GM23338 (cell line): ENCODE results near the gene TRMT13. TPM values are rescaled to one million over a fixed set of nuclear protein-coding genes. Genes with fewer than 3 reads are reported as not detected.

Experiments
- ATAC-seq: fragments of 200-7000 bp; cut with Tn5 transposase; 3 replicates; pipeline ENCODE4 v1.9.1; 2020
- DNase-seq: peaks from one replicate; pipeline ENCODE4 v3.0.0-alpha.2; 2015; ENCODE audit warnings: low spot score
- H2AFZ ChIP-seq: fragments of 200-600 bp; sonication (generic); 2 replicates; pipeline ENCODE4 v1.8.0; 2016; ENCODE audit warnings: antibody characterized with exemption, mild to moderate bottlenecking, moderate library complexity
- H3F3A ChIP-seq: fragments of 200-600 bp; sonication (generic); replicated peaks from 2 replicates; pipeline ENCODE4 v1.8.0; 2017; ENCODE audit warnings: antibody characterized with exemption, mixed run types, low read depth
- H3K27ac ChIP-seq: fragments of 200-600 bp; sonication (generic); 2 replicates; pipeline ENCODE4 v1.6.1; 2016; ENCODE audit warnings: low read depth
- H3K27me3 ChIP-seq: fragments of 200-600 bp; sonication (generic); 2 replicates; pipeline ENCODE4 v1.8.0; 2016; ENCODE audit warnings: mild to moderate bottlenecking, mixed run types, moderate library complexity; ENCODE audit not compliant: insufficient read depth
- H3K36me3 ChIP-seq: fragments of 200-600 bp; sonication (generic); 2 replicates; pipeline ENCODE4 v1.8.0; 2016; ENCODE audit warnings: mild to moderate bottlenecking; ENCODE audit not compliant: insufficient read depth
- H3K4me1 ChIP-seq: fragments of 200-600 bp; sonication (generic); 2 replicates; pipeline ENCODE4 v1.8.0; 2016; ENCODE audit warnings: mild to moderate bottlenecking, moderate library complexity; ENCODE audit not compliant: insufficient read depth
- H3K4me2 ChIP-seq: fragments of 200-600 bp; sonication (generic); 2 replicates; pipeline ENCODE4 v1.7.1; 2017; ENCODE audit warnings: mixed run types
- H3K4me3 ChIP-seq: fragments of 200-600 bp; sonication (generic); 2 replicates; pipeline ENCODE4 v1.6.1; 2016; ENCODE audit warnings: mixed run types
- H3K79me2 ChIP-seq: fragments of 200-600 bp; sonication (generic); replicated peaks from 2 replicates; pipeline ENCODE4 v1.8.0; 2017; ENCODE audit warnings: mild to moderate bottlenecking; ENCODE audit not compliant: insufficient read depth
- H3K9me2 ChIP-seq: fragments of 200-600 bp; sonication (generic); 2 replicates; pipeline ENCODE4 v1.8.0; 2017; ENCODE audit not compliant: insufficient read depth
- H4K20me1 ChIP-seq: fragments of 200-600 bp; sonication (generic); replicated peaks from 2 replicates; pipeline ENCODE4 v1.8.0; 2017; ENCODE audit warnings: mild to moderate bottlenecking; ENCODE audit not compliant: insufficient read depth
- H3K27ac Mint-ChIP-seq: 2 replicates; pipeline ENCODE4 v1.8.0; 2020; ENCODE audit warnings: inconsistent platforms, mild to moderate bottlenecking, moderate library complexity, mixed read lengths
- H3K27me3 Mint-ChIP-seq: 3 replicates; pipeline ENCODE4 v1.8.0; 2022; ENCODE audit warnings: low read depth, mild to moderate bottlenecking, moderate library complexity, mixed read lengths, inconsistent platforms; ENCODE audit not compliant: insufficient read depth, poor library complexity
- H3K36me3 Mint-ChIP-seq: 3 replicates; pipeline ENCODE4 v1.8.0; 2021; ENCODE audit warnings: low read depth, mild to moderate bottlenecking, inconsistent platforms, moderate library complexity, mixed read lengths
- H3K4me1 Mint-ChIP-seq: 3 replicates; pipeline ENCODE4 v1.8.0; 2020; ENCODE audit warnings: mild to moderate bottlenecking, inconsistent platforms, mixed read lengths
- H3K4me3 Mint-ChIP-seq: 3 replicates; pipeline ENCODE4 v1.8.0; 2021; ENCODE audit warnings: moderate library complexity, mild to moderate bottlenecking, inconsistent platforms, mixed read lengths
- H3K9me3 Mint-ChIP-seq: 3 replicates; pipeline ENCODE4 v1.8.0; 2020; ENCODE audit warnings: moderate library complexity, mild to moderate bottlenecking, inconsistent platforms, mixed read lengths
- CREB1 ChIP-seq: fragments of 250-450 bp; sonication (Bioruptor Pico); IDR thresholded peaks from 2 replicates; pipeline ENCODE4 v1.5.0; 2020; ENCODE audit warnings: low read depth, mild to moderate bottlenecking, moderate library complexity
- CTCF ChIP-seq, 2 experiments: fragments of 200-600 bp in 1 of 2; sonication (generic) in 1 of 2; conservative IDR thresholded peaks; 2 replicates each; pipeline versions ENCODE4 v1.5.1 to v1.6.1; 2016 to 2017; ENCODE audit warnings: antibody characterized with exemption in 2 of 2, low read depth in 2 of 2, mild to moderate bottlenecking in 2 of 2, moderate library complexity in 1 of 2
- ETS1 ChIP-seq: IDR thresholded peaks from 2 replicates; pipeline ENCODE4 v1.6.1; 2016; ENCODE audit warnings: antibody characterized with exemption
- EZH2 ChIP-seq: fragments of 200-600 bp; sonication (generic); IDR thresholded peaks from one replicate; pipeline ENCODE4 v1.8.0; 2017; ENCODE audit warnings: antibody characterized with exemption, mild to moderate bottlenecking, low read depth; ENCODE audit not compliant: unreplicated experiment
- EZH2phosphoT487 ChIP-seq: fragments of 200-600 bp; sonication (generic); IDR thresholded peaks from one replicate; pipeline ENCODE4 v1.8.1; 2018; ENCODE audit warnings: antibody characterized with exemption; ENCODE audit not compliant: unreplicated experiment
- JUNB ChIP-seq: IDR thresholded peaks from one replicate; pipeline ENCODE4 v1.6.1; 2016; ENCODE audit warnings: antibody characterized with exemption; ENCODE audit not compliant: unreplicated experiment
- NANOG ChIP-seq: IDR thresholded peaks from 2 replicates; pipeline ENCODE4 v1.6.1; 2016; ENCODE audit warnings: antibody characterized with exemption, borderline replicate concordance
- POLR2AphosphoS5 ChIP-seq: IDR thresholded peaks from 2 replicates; pipeline ENCODE4 v1.6.1; 2016; ENCODE audit warnings: antibody characterized with exemption, low read depth
- REST ChIP-seq: IDR thresholded peaks from one replicate; pipeline ENCODE4 v1.6.1; 2018; ENCODE audit warnings: antibody characterized with exemption; ENCODE audit not compliant: unreplicated experiment
- STAT1 ChIP-seq: IDR thresholded peaks from one replicate; pipeline ENCODE4 v1.6.1; 2016; ENCODE audit warnings: antibody characterized with exemption; ENCODE audit not compliant: unreplicated experiment
- ZNF114 ChIP-seq: fragments of 250-450 bp; sonication (Bioruptor Pico); IDR thresholded peaks from 2 replicates; pipeline ENCODE4 v1.5.0; 2020; ENCODE audit warnings: mild to moderate bottlenecking, moderate library complexity
- ZNF331 ChIP-seq: fragments of 250-450 bp; sonication (Bioruptor Pico); IDR thresholded peaks from 2 replicates; pipeline ENCODE4 v1.5.0; 2020; ENCODE audit warnings: low read depth, mild to moderate bottlenecking, moderate library complexity
- ZNF462 ChIP-seq: fragments of 250-450 bp; sonication (Bioruptor Pico); IDR thresholded peaks from 2 replicates; pipeline ENCODE4 v1.5.0; 2020; ENCODE audit warnings: mild to moderate bottlenecking, moderate library complexity
- polyA plus RNA-seq: library from polyadenylated mRNA; unstranded; fragments of >200 nt; fragmentation: Nextera tagmentation; extraction: Ambion mirVana; gene quantifications from 2 replicates; pipeline ENCODE4 v1.2.1, GENCODE V29; 2016
- total RNA-seq: library from RNA; depleted of rRNA; stranded (reverse); fragments of >200 nt; shearing (Covaris generic); gene quantifications from 2 replicates; pipeline ENCODE4 v1.2.3, GENCODE V29; 2014

The TRMT13 gene
- total and polyA plus RNA-seq, 2 experiments from 2014 or later, result 14.5 to 22.8 TPM

- Histone ChIP-seq H3F3A (no peaks in the 10 kb centered on the region), H3K4me1 (no peaks in the 10 kb centered on the region), H3K4me3 (no peak overlapping the region), H3K9me2 (no peaks in the 10 kb centered on the region), H3K27ac (no peak overlapping the region), H3K27me3 (no peaks in the 10 kb centered on the region), H4K20me1 (no peaks in the 10 kb centered on the region), H3K36me3 (no peaks in the 10 kb centered on the region), H3K79me2 (no peaks in the 10 kb centered on the region), H3K4me2 (no peak overlapping the region), H2AFZ (no peak overlapping the region)
- Mint-ChIP-seq H3K27me3 (peaks cover 1% of the 10 kb centered on the region), H3K36me3 (no peaks in the 10 kb centered on the region), H3K4me1 (no peaks in the 10 kb centered on the region), H3K27ac (no peak overlapping the region), H3K9me3 (no peaks in the 10 kb centered on the region), H3K4me3 (no peak overlapping the region)
- no peak for DNase-seq
- TF ChIP-seq ZNF331 (CRISPR knock-in tag) (no peak), ZNF114 (CRISPR knock-in tag) (no peak), EZH2phosphoT487 (no peak), JUNB (no peak), CTCF (conservative IDR thresholded peaks at IDR 0.05; ENCODE audit: low read depth in 2 of 2) (no peak), REST (no peak), POLR2AphosphoS5 (no peak), NANOG (no peak), ZNF462 (CRISPR knock-in tag) (no peak), STAT1 (no peak), CREB1 (no peak), EZH2 (no peak), ETS1 (no peak)
- ATAC-seq, result no peak
These were observed 44.5 kb downstream of the TRMT13 start for GRCh38 chr1:100177295-100178041.
